ENCODE results near the gene PTPRN2. TPM values are rescaled to one million over a fixed set of nuclear protein-coding genes. Genes with fewer than 3 reads are reported as not detected.

PTPRN2 gene
- total RNA-seq, 2 donors from 2014 or later = 0.72 to 0.79 TPM

DNA sequence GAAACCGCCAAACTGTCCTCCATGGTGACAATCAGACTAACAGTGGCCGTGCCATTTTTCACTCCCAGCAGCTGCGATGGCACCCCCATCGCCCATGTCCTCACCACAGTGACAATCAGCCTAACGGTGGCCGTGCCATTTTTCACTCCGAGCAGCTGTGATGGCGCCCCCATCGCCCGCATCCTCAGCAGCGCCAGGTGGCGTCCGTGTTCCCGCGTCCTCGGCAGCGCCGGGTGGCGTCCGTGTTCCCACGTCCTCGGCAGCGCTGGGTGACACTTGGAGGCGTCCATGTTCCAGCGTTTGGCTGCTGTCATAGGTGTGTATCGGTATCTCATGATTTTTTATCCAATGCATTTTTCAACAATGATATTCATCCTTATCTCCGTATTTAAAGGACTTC lies 267.3 kb downstream of the PTPRN2 start:
- H3K9me3 Mint-ChIP-seq = peaks cover 0 to 2% of the 10 kb centered on the region in 2 donors
- no peaks in the 10 kb centered on the region for H3K4me1 Mint-ChIP-seq (ENCODE audit: low read depth)
- no peaks in the 10 kb centered on the region for H3K27me3 Mint-ChIP-seq (ENCODE audit: low read depth)
- ATAC-seq (replicated peaks in 1 of 2) (no peak), DNase-seq (no peak)
- H3K4me3 Mint-ChIP-seq = no peak overlapping the region
- no peak overlapping the region for H3K27ac Mint-ChIP-seq
- peaks cover 0 to 1% of the 10 kb centered on the region in 2 donors for H3K36me3 Mint-ChIP-seq (ENCODE audit: insufficient read depth in 2 of 2)

DNA sequence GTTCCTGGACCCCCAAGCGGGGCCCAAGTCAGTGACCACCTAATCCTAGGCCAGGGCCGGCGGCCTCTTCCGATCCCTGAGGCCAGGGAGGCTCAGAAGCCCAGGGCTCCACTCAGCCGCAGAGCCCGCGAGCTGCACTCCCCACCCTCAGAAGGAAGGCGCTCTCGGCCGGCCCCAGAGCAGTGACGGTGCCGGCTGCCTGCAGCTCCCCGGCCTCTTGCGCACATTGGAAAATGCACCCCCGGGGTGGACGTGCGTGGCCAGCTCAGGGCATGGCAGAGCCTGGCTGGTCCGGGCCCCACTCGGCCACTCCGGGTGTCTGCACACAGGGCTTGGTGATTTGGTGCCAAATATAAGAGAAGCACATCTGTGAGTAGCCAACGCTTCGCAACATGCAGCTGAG lies 269.1 kb downstream of the PTPRN2 start:
- H3K4me3 Mint-ChIP-seq = no peak overlapping the region
- ATAC-seq (replicated peaks in 1 of 2) (no peak), DNase-seq (no peak)
- no peak overlapping the region for H3K27ac Mint-ChIP-seq
- H3K4me1 Mint-ChIP-seq (ENCODE audit: low read depth) = no peaks in the 10 kb centered on the region
- peaks cover 0 to 2% of the 10 kb centered on the region in 2 donors for H3K9me3 Mint-ChIP-seq
- no peaks in the 10 kb centered on the region for H3K27me3 Mint-ChIP-seq (ENCODE audit: low read depth)
- peaks cover 0 to 1% of the 10 kb centered on the region in 2 donors for H3K36me3 Mint-ChIP-seq (ENCODE audit: insufficient read depth in 2 of 2)

DNA sequence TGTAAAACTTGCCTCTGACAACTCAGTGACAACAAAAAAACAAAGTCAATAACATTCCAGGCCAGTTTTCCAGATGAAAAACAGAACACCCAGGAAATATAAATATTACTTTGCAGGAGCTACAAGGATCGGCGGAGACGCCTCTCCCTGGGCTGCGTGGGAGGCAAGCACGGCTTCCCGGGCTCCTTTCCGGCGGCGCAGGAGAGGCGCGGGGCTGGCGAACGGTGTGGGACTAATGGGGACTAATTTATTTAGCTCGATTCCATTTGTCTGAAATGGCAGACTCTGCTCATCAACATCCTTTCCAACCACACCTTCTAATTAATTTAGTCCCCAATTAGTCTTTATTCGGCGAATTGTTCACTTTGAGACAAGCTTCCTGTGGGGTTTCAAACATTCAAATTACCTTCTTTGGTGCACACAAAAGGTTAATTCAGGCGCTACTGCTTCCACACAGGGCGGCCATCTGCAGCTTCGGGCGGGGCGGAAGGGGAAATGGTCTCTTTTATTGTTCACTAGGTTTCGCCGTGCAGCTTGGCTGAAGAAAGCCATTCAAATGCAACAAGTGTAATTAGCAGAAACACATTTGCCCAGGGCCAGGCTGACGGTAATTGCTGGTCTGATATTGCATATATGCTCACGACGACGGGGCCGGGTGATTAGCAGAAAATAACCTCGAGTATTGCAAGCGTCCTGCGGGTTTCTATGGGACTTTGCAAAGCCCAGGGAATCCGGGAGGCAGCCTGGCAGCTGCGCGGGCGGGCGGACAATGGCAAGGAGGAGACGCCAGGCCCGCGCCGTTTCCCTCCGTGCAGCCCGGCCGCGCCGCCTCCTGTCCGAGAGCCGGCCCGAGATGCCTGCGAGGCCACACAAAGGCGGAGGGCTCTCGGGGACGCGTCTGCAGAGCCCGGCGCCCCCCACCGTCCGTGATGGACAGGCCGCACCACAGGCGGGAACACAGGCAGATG lies 270.1 kb downstream of the PTPRN2 start:
- no peak for ATAC-seq (replicated peaks in 1 of 2)
- H3K4me1 Mint-ChIP-seq (ENCODE audit: low read depth) = no peaks in the 10 kb centered on the region
- H3K4me3 Mint-ChIP-seq = no peak overlapping the region

DNA sequence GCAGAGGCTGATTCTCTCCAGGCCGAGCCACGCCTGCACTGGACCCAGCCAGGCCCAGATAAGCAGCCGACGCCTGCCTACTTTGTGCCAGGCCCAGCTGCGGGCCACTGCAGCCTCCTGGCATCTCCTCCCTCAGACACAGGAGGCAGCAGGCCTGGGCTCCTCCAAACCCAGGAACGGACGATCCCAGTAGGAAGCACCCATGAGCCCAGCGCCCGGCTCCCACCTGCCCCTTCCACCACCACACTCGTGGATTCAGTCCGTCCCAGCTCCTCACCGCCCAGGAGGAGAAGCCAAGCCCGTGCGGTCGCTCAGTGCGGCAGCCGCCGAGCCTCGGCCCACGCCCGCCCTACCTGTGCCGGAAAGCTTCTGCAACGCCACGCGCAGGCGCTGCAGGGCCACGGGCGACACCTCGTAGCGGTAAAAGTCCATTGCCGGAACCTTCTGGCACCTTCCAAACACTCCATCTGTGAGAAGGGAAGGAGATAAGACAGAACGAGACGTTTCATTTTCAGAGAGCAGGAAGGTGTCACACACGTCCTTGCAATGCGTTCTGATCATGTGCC lies 271.1 kb downstream of the PTPRN2 start:
- H3K27ac Mint-ChIP-seq = no peak overlapping the region
- peaks cover 0 to 1% of the 10 kb centered on the region in 2 donors for H3K36me3 Mint-ChIP-seq (ENCODE audit: insufficient read depth in 2 of 2)
- peaks cover 7 to 15% of the 10 kb centered on the region in 2 donors for H3K9me3 Mint-ChIP-seq

More for the DNA sequence above, 270.1 kb downstream of the PTPRN2 start:
- no peaks in the 10 kb centered on the region for H3K27me3 Mint-ChIP-seq (ENCODE audit: low read depth)
- H3K9me3 Mint-ChIP-seq = peaks cover 0 to 5% of the 10 kb centered on the region in 2 donors
- no peak overlapping the region for H3K27ac Mint-ChIP-seq
- peaks cover 0 to 1% of the 10 kb centered on the region in 2 donors for H3K36me3 Mint-ChIP-seq (ENCODE audit: insufficient read depth in 2 of 2)
- DNase-seq = no peak

DNA sequence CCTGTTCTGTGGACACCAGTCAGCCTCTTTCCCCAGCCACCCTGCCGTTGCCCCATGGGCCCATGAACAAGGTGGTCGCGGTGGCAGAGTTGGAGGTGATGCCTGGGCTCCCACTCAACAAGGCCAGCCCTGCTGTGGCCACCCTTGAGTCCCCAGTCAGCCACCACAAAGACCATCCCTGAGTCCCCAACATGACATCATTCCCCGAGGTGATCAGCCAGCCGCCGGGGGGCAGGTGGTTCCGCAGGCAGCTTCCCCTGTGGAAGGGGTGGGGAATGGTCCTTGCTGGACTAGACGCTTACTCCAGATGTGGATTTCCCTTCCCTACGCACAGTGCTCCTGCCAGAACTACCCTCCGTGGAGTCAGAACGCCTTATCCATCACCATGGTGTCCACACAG lies 271.7 kb downstream of the PTPRN2 start:
- no peak overlapping the region for H3K4me3 Mint-ChIP-seq
- no peaks in the 10 kb centered on the region for H3K27me3 Mint-ChIP-seq (ENCODE audit: low read depth)
- no peaks in the 10 kb centered on the region for H3K4me1 Mint-ChIP-seq (ENCODE audit: low read depth)
- H3K27ac Mint-ChIP-seq = no peak overlapping the region
- DNase-seq (no peak), ATAC-seq (replicated peaks in 1 of 2) (no peak)
- H3K9me3 Mint-ChIP-seq = peaks cover 7 to 15% of the 10 kb centered on the region in 2 donors
- H3K36me3 Mint-ChIP-seq (ENCODE audit: insufficient read depth in 2 of 2) = peaks cover 0 to 3% of the 10 kb centered on the region in 2 donors

More for the DNA sequence above, 271.1 kb downstream of the PTPRN2 start:
- Mint-ChIP-seq H3K27me3 (ENCODE audit: low read depth) (no peaks in the 10 kb centered on the region), H3K4me1 (ENCODE audit: low read depth) (no peaks in the 10 kb centered on the region), H3K4me3 (no peak overlapping the region)
- no peak for ATAC-seq (replicated peaks in 1 of 2)
- no peak for DNase-seq

DNA sequence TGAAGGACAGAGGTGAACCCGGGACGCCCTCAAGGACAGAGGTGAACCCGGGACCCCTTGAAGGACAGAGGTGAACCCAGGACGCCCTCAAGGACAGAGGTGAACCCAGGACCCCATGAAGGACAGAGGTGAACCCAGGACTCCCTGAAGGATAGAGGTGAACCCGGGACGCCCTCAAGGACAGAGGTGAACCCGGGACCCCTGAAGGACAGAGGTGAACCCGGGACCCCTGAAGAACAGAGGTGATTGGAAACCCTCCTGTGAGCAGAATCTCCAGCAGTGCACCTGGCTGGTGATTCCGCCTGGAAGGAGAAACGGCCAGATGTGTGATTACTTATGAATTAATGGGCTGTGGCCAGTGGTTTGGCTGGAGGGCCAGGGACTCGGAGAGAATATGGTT lies 272.3 kb downstream of the PTPRN2 start:
- Mint-ChIP-seq H3K36me3 (ENCODE audit: insufficient read depth in 2 of 2) (peaks cover 0 to 3% of the 10 kb centered on the region in 2 donors), H3K27me3 (ENCODE audit: low read depth) (no peaks in the 10 kb centered on the region), H3K9me3 (peaks cover 7 to 15% of the 10 kb centered on the region in 2 donors), H3K4me3 (no peak overlapping the region), H3K27ac (no peak overlapping the region), H3K4me1 (ENCODE audit: low read depth) (no peaks in the 10 kb centered on the region)
- no peak for ATAC-seq (replicated peaks in 1 of 2)
- no peak for DNase-seq

DNA sequence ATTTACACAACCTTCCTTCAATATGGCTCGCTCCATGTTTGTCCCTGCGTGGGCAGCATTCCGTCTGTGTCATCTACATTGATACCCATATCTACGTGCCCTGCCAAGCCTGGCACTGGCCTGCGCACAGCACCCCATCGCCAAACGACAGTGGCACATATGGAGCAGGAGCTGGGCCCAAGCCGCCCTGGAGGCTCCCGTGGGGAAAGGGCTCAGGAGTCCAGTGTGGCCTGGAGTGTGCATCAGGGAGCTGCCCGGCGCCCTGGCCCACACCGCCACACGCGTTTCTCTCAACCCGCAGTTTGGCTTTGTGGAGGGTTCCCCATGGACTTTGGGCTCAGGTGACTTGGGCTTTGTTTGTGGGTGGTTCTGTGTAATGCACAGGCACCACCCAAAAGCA lies 273.2 kb downstream of the PTPRN2 start:
- H3K27ac Mint-ChIP-seq = no peak overlapping the region
- H3K27me3 Mint-ChIP-seq (ENCODE audit: low read depth) = no peaks in the 10 kb centered on the region
- H3K36me3 Mint-ChIP-seq (ENCODE audit: insufficient read depth in 2 of 2) = peaks cover 0 to 8% of the 10 kb centered on the region in 2 donors
- peaks cover 14 to 19% of the 10 kb centered on the region in 2 donors for H3K9me3 Mint-ChIP-seq
- DNase-seq (no peak), ATAC-seq (replicated peaks in 1 of 2) (no peak)
- no peaks in the 10 kb centered on the region for H3K4me1 Mint-ChIP-seq (ENCODE audit: low read depth)
- H3K4me3 Mint-ChIP-seq = no peak overlapping the region

DNA sequence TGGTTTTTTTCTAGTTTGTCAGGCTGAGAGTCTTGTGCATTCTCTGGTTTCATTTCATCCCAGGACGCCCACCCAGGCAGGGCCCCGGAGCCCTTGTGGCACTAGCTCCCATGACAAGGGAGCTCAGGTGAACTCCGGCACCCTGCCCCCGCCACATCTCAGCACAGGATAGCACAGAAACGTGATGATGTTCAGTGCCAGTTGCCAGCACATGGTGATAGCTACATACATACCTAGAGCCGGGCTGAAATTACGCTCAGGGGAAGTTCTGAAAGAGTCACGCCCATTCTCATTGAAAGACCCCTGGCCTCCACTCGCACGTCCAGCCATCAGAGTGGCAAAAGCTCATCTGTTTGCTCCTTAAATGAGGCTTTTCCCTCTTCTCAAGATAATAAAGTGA lies 273.7 kb downstream of the PTPRN2 start:
- DNase-seq (no peak), ATAC-seq (replicated peaks in 1 of 2) (no peak)
- Mint-ChIP-seq H3K36me3 (ENCODE audit: insufficient read depth in 2 of 2) (peaks cover 0 to 8% of the 10 kb centered on the region in 2 donors), H3K27me3 (ENCODE audit: low read depth) (no peaks in the 10 kb centered on the region), H3K4me1 (ENCODE audit: low read depth) (no peaks in the 10 kb centered on the region), H3K9me3 (peaks cover 14 to 17% of the 10 kb centered on the region in 2 donors), H3K4me3 (no peak overlapping the region), H3K27ac (no peak overlapping the region)

DNA sequence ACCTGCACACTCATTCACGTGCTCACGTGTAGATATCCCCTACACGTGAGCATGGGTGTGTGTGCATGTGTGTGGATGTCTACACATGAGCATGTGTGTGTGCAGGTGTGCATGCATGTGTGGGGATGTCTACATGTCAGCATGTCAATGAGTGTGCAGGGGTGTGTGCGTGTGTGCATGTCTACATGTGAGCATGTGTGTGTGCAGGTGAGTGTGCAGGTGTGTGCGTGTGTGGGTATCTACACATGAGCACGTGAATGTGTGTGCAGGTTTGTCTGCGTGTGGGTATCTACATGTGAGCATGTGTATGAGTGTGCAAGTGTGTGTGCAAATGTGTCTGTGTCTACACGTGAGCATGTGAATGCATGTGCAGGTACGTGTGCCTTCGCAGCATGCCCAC lies 274.8 kb downstream of the PTPRN2 start:
- DNase-seq (no peak), ATAC-seq (replicated peaks in 1 of 2) (no peak)
- Mint-ChIP-seq H3K36me3 (ENCODE audit: insufficient read depth in 2 of 2) (peaks cover 0 to 9% of the 10 kb centered on the region in 2 donors), H3K9me3 (peaks cover 14 to 18% of the 10 kb centered on the region in 2 donors), H3K27ac (no peak overlapping the region), H3K4me1 (ENCODE audit: low read depth) (no peaks in the 10 kb centered on the region), H3K4me3 (no peak overlapping the region), H3K27me3 (ENCODE audit: low read depth) (no peaks in the 10 kb centered on the region)

DNA sequence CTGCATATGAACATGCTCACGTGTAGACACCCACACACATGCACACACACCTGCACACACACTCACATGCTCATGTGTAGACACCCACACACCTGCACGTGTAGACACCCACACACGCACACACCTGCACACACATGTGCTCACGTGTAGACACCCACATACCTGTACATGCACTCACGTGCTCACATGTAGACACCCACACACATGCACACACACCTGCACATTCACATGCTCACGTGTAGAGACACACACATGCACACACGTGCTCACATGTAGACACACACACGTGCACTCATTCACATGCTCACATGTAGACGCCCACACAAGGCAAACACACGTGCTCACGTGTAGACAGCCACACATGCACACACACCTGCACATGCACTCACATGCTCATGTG lies 275.8 kb downstream of the PTPRN2 start:
- no peak overlapping the region for H3K4me3 Mint-ChIP-seq
- DNase-seq = no peak
- peaks cover 0 to 12% of the 10 kb centered on the region in 2 donors for H3K36me3 Mint-ChIP-seq (ENCODE audit: insufficient read depth in 2 of 2)
- H3K27ac Mint-ChIP-seq = no peak overlapping the region
- no peak for ATAC-seq (replicated peaks in 1 of 2)
- H3K27me3 Mint-ChIP-seq (ENCODE audit: low read depth) = no peaks in the 10 kb centered on the region
- H3K4me1 Mint-ChIP-seq (ENCODE audit: low read depth) = no peaks in the 10 kb centered on the region
- peaks cover 16 to 19% of the 10 kb centered on the region in 2 donors for H3K9me3 Mint-ChIP-seq

DNA sequence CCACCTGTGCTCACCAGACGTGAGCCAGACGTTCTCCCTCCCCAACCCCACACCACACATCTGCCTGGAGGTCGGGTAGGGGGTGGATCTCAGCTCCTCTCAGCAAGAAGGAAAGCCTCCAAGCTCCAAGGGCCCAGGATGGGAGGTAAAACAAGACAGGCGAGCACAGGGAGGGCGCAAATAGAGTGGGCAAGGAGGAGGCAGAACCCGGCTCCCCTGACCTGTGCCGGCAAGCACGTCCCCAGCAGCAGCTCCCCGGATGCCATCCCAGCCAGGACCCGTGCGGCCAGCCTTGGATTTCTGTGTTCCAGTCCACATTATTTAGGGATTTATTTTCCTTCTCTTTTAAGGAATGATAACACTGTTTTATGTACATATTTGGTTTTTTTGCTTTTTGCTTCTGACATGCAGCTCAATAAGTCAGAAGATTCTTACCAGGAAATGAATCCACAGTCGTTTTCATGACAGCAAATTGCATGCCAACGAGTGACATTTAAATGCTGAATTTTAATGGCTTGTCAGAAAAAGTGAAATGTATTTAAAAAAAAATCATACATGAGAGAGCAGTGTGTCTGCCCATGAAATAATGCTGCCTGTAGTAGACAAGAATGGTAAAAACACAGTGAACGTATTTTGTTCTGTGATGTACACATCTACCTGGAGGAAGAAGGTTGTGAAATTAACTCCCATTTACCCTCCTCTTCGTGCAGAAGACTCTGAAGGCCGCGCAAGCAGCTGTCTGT lies 276.5 kb downstream of the PTPRN2 start:
- Mint-ChIP-seq H3K9me3 (peaks cover 19 to 23% of the 10 kb centered on the region in 2 donors), H3K27me3 (ENCODE audit: low read depth) (no peaks in the 10 kb centered on the region), H3K4me3 (no peak overlapping the region), H3K36me3 (ENCODE audit: insufficient read depth in 2 of 2) (peaks cover 3 to 12% of the 10 kb centered on the region in 2 donors), H3K27ac (no peak overlapping the region), H3K4me1 (ENCODE audit: low read depth) (no peaks in the 10 kb centered on the region)
- DNase-seq = no peak
- no peak for ATAC-seq (replicated peaks in 1 of 2)

DNA sequence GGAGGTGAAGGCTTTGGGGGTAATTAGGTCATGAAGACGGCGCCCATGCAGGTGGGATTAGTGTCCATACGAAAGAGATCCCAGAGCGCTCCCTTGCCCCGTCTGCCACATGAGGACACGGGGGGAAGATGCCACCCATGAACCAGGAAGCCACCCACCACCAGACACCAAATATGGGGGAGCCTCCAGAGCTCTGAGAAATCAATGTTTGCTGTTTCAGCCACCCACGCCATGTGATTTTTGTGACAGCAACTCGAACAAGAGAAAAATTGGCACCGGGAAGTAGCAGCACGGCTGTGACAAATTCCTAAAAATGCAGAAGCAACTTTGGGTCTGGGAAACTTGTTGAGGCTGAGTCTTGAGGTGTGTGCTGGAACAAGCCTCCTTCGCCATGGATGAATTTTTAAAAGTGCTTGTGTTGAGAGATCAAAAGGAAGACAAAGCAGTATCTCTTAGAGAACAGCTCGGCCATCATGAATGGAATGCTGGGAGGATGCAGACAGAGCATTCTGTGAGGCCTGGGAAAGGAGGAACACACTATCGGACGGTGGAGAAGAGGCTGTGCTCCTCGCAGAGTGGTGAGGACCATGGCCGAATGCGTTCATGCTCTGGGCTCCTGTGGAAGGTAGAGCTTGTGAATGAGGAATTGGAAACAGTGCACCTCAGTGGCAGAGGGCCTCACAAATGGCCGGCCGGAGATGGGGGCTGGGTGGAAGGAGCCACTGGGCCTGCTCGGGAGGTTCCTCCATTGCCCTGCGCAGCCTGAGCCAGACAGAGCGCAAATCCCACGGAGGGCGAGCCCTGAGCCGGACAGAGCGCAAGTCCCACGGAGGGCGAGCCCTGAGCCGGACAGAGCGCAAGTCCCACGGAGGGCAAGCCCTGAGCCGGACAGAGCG lies 277.5 kb downstream of the PTPRN2 start:
- H3K27ac Mint-ChIP-seq = no peak overlapping the region
- no peaks in the 10 kb centered on the region for H3K27me3 Mint-ChIP-seq (ENCODE audit: low read depth)
- DNase-seq (no peak), ATAC-seq (replicated peaks in 1 of 2) (no peak)
- H3K9me3 Mint-ChIP-seq = peaks cover 19 to 23% of the 10 kb centered on the region in 2 donors
- no peaks in the 10 kb centered on the region for H3K4me1 Mint-ChIP-seq (ENCODE audit: low read depth)
- H3K36me3 Mint-ChIP-seq (ENCODE audit: insufficient read depth in 2 of 2) = peaks cover 3 to 12% of the 10 kb centered on the region in 2 donors
- no peak overlapping the region for H3K4me3 Mint-ChIP-seq
